ENCODE results near the gene STK26. TPM values are rescaled to one million over a fixed set of nuclear protein-coding genes. Genes with fewer than 3 reads are reported as not detected.

The STK26 gene
- total and polyA plus RNA-seq, 2 of the 4 experiments (the other 2 are of a cell fraction): 0.17 to 0.18 TPM

DNA sequence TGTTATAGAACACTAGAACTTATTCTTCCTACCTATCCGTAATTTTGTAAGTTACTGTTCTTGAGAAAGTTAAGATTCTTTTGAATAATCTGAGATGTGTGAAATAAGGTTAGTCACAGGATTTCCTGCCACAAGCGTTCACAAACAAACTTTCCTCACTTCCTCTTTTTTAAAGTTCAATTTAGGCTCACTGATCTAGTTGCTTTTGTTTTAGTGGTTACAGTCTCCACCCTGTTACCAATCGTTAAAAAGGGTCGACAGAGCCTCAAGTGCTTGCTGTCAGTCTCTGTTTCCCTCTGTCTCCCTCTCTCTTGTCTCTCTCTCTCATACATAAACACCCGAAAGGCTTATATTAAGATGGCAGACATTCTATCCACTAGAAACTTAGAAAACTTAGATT is 35.9 kb upstream of the STK26 start:
- Histone ChIP-seq H3K4me2 (ENCODE audit: low read depth, low read length) (no peak overlapping the region), H4K91ac (ENCODE audit: insufficient read depth, low read depth, low read length) (no peak overlapping the region), H2AK5ac (ENCODE audit: low read depth, low read length) (no peak overlapping the region), H3K79me1 (ENCODE audit: low read depth in 1 of 2, low read length in 2 of 2) (no peaks in the 10 kb centered on the region), H3K18ac (ENCODE audit: low read depth, low read length) (no peak overlapping the region), H2BK120ac (ENCODE audit: low read depth, low read length) (no peak overlapping the region), H3K4ac (ENCODE audit: low read depth, low read length) (no peak overlapping the region), H4K8ac (ENCODE audit: low read depth in 2 of 2, low read length in 2 of 2) (no peak overlapping the region), H4K20me1 (ENCODE audit: insufficient read depth, low read length) (no peaks in the 10 kb centered on the region), H3K27ac (ENCODE audit: insufficient read depth, low read length) (no peak overlapping the region), H3K14ac (replicated peaks; ENCODE audit: low read depth, low read length) (no peak overlapping the region), H3K9me3 (ENCODE audit: control insufficient read depth, insufficient read depth, low read length) (no peaks in the 10 kb centered on the region), H3K9ac (ENCODE audit: low read depth, low read length) (no peak overlapping the region), H2AK9ac (replicated peaks; ENCODE audit: low read depth, low read length, poor library complexity) (no peak overlapping the region), H3K23ac (ENCODE audit: low read depth, low read length) (no peak overlapping the region), H2BK15ac (ENCODE audit: low read depth, low read length) (no peak overlapping the region), H3K36me3 (ENCODE audit: control insufficient read depth, insufficient read depth, low read length) (no peaks in the 10 kb centered on the region), H2AFZ (replicated peaks; ENCODE audit: low read length, poor library complexity) (no peak overlapping the region), H2BK20ac (ENCODE audit: low read depth, low read length) (no peak overlapping the region), H4K5ac (ENCODE audit: low read depth, low read length) (no peak overlapping the region), H3K4me1 (ENCODE audit: control insufficient read depth, insufficient read depth, low read length) (no peaks in the 10 kb centered on the region), H3K56ac (ENCODE audit: extremely low read depth, insufficient read depth, low read length) (no peak overlapping the region), H2BK5ac (ENCODE audit: low read depth, low read length, poor library complexity, severe bottlenecking) (no peak overlapping the region), H3K9me1 (ENCODE audit: insufficient read depth, low read length) (no peaks in the 10 kb centered on the region), H3K4me3 (ENCODE audit: insufficient read depth, low read depth, low read length) (no peak overlapping the region), H3K27me3 (ENCODE audit: control insufficient read depth, insufficient read depth, low read length) (peaks cover 4% of the 10 kb centered on the region)
- WGBS, 2 experiments (ENCODE audit: extremely low coverage in 2 of 2, insufficient read length in 1 of 2): 20% methylated on average over 2 of the region's 5 CpGs; no CpG with 5 or more reads in 1 of the 2 experiments
- no TSS peak for BruUV-seq (replicated peaks)
- ATAC-seq (ENCODE audit: low read depth) (no peak), DNase-seq (no peak)
- CTCF ChIA-PET: no interaction called here
- TF ChIP-seq MXI1 (IDR thresholded peaks at IDR 0.05; ENCODE audit: borderline replicate concordance, low read depth, low read length): no peak
- TF ChIP-seq, protein P1, sequence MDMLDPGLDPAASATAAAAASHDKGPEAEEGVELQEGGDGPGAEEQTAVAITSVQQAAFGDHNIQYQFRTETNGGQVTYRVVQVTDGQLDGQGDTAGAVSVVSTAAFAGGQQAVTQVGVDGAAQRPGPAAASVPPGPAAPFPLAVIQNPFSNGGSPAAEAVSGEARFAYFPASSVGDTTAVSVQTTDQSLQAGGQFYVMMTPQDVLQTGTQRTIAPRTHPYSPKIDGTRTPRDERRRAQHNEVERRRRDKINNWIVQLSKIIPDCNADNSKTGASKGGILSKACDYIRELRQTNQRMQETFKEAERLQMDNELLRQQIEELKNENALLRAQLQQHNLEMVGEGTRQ (IDR thresholded peaks at IDR 0.05; ENCODE audit: low read depth, low read length): no peak
- TF ChIP-seq FOS (IDR thresholded peaks at IDR 0.05; ENCODE audit: low read depth, low read length): no peak
- TF ChIP-seq RAD21 (IDR thresholded peaks at IDR 0.05; ENCODE audit: low read length): no peak
- no peak for TF ChIP-seq BHLHE40 (IDR thresholded peaks at IDR 0.05; ENCODE audit: low read depth, low read length)
- TF ChIP-seq RFX5 (IDR thresholded peaks at IDR 0.05; ENCODE audit: low read depth, low read length): no peak
- no peak for TF ChIP-seq CHD1 (IDR thresholded peaks at IDR 0.05; ENCODE audit: low read depth, low read length)
- TF ChIP-seq, protein P2, sequence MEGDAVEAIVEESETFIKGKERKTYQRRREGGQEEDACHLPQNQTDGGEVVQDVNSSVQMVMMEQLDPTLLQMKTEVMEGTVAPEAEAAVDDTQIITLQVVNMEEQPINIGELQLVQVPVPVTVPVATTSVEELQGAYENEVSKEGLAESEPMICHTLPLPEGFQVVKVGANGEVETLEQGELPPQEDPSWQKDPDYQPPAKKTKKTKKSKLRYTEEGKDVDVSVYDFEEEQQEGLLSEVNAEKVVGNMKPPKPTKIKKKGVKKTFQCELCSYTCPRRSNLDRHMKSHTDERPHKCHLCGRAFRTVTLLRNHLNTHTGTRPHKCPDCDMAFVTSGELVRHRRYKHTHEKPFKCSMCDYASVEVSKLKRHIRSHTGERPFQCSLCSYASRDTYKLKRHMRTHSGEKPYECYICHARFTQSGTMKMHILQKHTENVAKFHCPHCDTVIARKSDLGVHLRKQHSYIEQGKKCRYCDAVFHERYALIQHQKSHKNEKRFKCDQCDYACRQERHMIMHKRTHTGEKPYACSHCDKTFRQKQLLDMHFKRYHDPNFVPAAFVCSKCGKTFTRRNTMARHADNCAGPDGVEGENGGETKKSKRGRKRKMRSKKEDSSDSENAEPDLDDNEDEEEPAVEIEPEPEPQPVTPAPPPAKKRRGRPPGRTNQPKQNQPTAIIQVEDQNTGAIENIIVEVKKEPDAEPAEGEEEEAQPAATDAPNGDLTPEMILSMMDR (conservative IDR thresholded peaks at IDR 0.05; ENCODE audit: low read depth, low read length): no peak
- no peak for TF ChIP-seq MAZ (IDR thresholded peaks at IDR 0.05; ENCODE audit: borderline replicate concordance, low read depth, low read length)
- no peak for TF ChIP-seq RCOR1 (IDR thresholded peaks at IDR 0.05; ENCODE audit: insufficient replicate concordance, low read length)
- TF ChIP-seq, protein P3, sequence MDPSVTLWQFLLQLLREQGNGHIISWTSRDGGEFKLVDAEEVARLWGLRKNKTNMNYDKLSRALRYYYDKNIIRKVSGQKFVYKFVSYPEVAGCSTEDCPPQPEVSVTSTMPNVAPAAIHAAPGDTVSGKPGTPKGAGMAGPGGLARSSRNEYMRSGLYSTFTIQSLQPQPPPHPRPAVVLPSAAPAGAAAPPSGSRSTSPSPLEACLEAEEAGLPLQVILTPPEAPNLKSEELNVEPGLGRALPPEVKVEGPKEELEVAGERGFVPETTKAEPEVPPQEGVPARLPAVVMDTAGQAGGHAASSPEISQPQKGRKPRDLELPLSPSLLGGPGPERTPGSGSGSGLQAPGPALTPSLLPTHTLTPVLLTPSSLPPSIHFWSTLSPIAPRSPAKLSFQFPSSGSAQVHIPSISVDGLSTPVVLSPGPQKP (IDR thresholded peaks at IDR 0.05; ENCODE audit: borderline replicate concordance, low read depth, low read length): no peak
- no peak for TF ChIP-seq POLR2A (IDR thresholded peaks at IDR 0.05; ENCODE audit: low read depth, low read length)
- TF ChIP-seq NFE2L2 (IDR thresholded peaks at IDR 0.05; ENCODE audit: low read depth, low read length): no peak
- no peak for TF ChIP-seq MAFK (IDR thresholded peaks at IDR 0.05; ENCODE audit: low read depth, low read length)
- intact Hi-C loops (cut with micrococcal nuclease) (no loop called here), dilution Hi-C loops (cut with HindIII; ENCODE audit: low sequenced_read_pairs, unreplicated experiment) (no loop called here), in situ Hi-C loops (cut with MboI; ENCODE audit: low sequenced_read_pairs) (no loop called here)
- POLR2A ChIA-PET (ENCODE audit: unreplicated experiment): no interaction called here
